GM19455 (cell line): ENCODE data around the gene ANO6.
"Not testable (repeated sequence)": the region's sequence is repeated elsewhere in the genome, so short reads cannot be mapped to it uniquely, and the experiment has no call there.

Source experiments
- ATAC-seq: cut with Tn5 transposase; IDR thresholded peaks from one replicate; pipeline ENCODE4 v1.9.1; 2021; ENCODE audit not compliant: unreplicated experiment

Gene ANO6

DNA sequence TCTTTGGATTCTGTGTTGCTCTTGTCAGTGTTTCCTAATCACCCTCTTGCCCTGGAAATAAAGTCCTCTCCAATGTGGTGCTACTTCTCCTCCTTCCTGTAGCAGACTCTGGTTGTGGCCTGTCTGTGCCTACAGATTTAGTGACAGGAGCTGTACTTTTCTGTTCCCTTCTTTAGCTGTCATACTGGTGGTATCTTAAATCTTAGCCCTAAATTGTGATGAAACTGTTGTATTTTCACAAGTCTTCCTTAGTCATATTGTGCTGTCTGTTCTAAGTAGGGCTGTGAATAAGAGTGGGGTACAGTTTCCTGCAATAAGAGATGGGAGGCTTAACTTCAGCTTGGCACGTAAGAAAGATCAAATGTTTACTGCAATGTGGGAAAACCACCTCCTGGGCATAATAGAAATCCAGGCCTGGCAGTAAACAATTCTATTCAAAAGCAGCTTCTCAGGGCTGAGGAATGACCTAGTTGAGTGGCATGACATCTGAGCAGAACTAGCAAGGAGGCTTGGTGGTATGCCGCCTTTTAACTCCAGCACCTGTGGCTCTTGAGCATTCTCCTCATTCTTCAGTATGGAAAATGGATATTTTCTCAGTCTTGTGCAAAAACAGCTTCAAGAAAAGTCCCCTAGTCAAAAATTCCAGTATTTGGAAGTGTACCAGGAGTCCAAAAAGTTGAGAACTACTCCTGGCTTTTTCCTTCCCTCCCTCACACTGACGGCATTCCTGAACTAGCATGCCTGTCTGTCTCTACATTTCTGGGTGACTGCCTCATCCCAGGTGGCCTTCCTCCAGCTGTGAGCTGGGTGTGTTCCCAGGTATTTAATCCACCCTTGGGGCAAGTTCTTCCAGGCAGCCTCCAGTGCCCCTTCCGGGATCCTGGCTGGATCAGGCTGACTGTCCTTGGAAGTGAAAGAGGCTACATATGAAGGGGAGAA lies 19.5 kb downstream of the ANO6 start:
- ATAC-seq: no peak

DNA sequence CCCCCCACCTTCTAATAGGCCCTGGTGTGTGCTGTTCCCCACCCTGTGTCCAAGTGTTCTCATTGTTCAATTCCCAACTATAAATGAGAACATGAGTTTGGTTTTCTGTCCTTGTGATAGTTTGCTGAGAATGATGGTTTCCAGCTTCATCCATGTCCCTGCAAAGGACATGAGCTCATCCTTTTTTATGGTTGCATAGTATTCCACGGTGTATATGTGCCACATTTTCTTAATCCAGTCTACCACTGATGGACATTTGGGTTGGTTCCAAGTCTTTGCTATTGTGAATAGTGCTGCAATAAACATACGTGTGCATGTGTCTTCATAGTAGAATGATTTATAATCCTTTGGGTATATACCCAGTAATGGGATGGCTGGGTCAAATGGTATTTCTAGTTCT lies 20.5 kb downstream of the ANO6 start:
- not testable (repeated sequence) for ATAC-seq

DNA sequence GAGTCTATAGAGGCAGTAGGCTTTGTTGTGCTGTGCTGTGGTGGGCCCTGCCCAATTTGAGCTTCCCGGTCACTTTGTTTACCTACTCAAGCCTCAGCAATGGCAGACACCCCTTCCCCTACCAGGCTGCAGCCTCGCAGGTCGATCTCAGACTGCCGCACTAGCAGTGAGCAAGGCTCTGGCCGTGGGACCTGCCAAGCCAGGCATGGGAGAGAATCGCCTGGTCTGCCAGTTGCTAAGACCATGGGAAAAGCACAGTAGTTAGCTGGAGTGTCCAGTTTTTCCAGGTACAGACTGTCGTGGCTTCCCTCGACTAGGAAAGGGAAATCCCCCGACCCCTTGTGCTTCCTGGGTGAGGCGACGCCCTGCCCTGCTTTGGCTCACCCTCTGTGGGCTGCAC lies 26.3 kb downstream of the ANO6 start:
- ATAC-seq: no peak

DNA sequence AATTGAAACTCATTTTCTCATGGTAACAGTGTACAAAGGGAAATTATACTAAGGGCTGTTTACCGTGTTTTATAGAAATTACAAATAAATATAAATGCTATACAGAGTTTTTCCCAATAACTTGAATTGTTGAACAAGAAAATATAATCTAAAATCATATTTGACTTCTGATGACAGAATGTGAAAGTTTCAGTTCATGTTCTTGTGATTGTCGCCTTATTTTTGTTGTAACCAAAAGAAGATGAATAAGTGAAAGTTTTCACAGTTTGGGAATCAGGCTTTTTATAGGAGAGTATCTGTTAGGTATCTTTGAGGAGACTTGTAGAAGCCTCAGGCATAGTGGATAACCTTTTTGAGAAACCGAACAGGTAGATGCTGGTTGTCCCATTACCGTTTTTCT lies 28.1 kb downstream of the ANO6 start:
- ATAC-seq: no peak

DNA sequence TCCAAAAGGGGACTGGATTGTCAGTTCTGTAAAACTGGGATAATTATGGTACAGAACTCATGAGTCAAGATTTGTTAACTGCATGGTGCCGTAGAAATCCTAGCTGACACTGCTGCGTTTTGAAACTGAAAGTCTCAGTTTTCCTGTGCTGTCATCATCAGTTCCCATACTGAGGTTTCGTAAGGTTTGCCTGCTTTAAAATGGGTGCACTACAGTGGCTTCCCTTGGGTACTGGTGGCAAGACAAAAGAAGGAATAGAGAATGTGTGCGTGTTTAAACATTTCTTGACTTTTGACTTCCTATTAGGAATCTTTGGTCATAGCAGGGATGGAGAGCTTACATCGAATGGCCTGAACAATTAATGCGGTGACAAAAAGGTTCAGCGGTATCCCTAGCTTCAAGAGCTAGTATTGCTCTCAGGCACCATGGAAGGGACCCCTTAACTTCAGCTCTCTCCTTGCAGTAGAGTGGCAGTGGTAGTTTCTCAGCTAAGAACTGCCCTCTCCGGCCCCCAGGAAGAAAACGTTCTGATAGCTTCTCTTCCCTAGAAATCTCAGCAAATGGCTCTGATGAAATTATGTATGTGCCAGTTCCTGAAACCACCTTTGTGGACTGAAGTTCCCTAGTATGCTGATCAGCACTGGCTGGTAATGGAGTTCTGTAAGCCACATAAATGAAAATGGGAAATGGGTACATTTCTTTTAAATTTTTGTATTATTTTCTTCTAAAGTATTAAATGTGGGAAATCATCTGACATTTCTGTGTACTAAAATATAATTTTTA lies 28.9 kb downstream of the ANO6 start:
- no peak for ATAC-seq

DNA sequence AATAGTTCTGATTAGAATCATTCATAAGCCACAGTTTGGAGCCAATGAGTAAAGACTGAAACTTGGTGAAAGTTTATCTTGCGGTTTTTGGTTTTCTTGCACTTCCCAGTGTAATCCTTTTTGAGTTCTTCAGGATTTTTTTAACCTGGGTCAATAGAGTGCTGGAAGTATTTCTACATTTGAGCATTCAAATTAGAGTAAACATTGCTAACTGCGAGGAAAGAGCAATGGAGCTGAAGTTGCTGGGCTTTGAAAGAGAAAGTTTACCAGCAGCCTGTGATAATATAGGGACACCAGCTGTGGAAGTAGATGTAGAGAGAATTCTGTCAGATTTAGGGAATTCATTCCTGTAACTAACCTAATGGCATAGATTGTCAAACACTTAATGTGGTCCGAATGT lies 30.3 kb downstream of the ANO6 start:
- no peak for ATAC-seq

DNA sequence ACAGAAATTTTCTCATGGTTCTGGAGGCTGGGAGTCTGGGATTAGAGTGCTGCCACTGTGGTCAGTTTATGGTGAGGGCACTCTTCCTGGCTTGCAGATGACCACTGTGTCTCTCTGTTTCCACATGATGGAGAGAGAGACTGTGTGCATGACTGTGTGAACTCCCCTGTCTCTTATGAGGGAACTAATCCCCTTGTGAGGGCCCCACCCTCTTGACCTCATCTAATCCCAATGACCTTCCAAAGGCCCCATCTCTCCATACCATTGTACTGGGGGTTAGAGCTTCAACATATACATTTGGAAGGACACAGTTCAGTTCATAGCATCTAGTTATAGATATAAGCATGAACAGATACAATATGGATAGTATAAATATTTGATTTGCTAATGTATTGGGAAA lies 31.7 kb downstream of the ANO6 start:
- ATAC-seq: no peak

DNA sequence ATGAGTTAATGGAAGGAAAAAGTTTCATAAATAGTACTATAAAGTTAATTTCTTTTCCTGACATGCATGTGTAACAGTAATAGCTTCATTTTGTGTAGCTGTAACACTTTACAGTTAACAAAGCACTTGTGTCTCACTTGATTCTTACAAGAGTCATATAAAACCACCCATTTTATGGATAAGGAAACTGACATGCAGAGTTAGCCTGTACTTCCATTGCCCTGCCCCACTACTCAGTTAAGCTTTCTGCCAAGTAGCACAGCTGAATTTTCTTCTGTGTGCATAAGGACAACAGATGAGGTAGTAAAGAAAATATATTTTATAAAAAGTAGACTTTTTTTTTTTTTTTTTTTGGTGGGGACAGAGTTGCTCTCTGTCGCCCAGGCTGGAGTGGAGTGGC lies 32.2 kb downstream of the ANO6 start:
- no peak for ATAC-seq

DNA sequence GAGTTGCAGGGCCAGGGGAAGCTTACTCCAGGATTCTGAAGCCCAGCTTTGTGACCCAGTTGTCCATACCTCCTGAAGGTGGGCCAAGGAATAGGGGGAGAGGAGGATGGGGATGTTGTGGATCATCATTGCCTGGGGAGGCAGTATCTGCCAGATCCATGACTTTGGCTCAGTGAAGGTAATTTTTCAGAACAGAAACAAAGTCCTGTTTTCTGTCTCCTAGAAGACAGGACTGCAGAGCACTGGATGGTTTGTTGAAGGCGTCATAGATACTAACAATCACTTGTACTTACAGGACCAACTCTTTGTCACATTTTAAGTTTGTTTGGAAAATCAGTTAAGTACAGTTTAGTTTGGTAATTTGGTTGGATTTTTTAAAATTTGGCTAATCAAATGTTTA lies 38.4 kb downstream of the ANO6 start:
- ATAC-seq: no peak

DNA sequence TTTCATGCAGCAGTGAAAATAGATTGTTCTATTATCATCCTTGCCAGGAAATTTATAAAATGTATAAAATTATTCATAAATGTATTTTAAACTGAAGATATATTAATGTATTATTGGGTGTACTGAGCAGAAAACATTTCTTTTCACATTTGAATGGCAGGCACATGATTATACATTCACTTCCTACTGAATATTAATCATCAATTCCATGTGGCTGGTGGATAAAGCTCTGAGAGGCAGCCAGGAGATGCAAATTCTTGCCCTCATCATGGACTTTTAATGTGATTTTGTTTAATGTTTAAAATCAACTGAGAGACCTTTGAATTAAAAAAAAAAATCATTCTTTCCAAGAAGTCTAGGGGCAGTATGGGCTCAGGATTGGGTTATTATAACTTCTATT lies 40.8 kb downstream of the ANO6 start:
- ATAC-seq: no peak

DNA sequence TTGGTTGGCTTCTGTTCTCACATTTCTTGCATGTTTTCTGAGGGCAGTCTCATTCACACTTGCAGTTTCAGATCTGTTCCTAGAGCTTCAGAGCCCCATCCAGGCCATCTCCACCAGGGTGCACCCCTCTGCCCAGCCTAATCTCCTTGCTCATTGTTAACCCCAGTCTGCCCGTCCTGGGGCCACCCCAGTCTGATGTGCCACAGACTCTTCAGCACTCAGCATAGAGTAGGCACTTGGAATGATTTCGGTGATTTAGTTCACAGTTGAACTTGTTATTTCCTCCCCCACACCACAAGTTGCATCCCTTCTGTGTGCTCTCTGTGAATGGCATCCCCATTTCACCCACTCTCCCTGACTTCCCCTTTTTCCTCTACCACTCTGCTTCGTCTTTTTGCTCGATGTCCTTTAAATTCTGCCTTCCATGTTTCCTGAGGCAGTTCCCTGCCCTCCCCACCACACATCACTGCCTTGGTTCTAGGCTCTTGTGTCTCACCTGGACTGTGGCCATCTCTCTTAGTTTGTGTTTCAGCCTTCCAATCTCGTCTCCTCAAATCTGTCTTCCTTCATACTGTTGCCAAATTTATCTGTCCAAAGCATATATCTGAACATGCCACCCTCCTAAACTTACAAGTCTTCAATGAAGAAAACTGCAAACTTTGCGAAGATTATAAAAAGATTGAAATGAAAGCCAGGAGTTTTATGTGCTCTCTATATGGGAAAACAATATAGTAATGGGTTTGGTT lies 41.5 kb downstream of the ANO6 start:
- peak; percentile 86 for ATAC-seq

DNA sequence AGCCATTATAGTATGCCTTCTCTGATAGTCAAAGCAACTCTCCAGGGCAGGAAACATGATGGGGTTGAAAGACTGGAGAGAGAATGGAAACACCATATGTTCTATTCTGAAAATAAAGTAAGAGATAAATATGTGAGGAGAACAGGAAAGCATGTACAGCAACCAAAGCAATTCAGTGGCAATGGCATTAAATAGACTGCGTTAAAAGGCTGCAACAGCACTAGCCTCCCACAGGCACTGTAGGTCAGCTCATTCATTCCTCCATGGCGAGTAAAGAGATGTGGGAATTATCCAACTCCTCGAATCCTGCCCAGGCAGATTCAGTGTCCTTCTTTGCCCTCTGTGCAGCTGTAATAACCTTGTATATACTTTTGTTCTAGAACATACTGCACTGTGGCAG lies 43.8 kb downstream of the ANO6 start:
- ATAC-seq: no peak

DNA sequence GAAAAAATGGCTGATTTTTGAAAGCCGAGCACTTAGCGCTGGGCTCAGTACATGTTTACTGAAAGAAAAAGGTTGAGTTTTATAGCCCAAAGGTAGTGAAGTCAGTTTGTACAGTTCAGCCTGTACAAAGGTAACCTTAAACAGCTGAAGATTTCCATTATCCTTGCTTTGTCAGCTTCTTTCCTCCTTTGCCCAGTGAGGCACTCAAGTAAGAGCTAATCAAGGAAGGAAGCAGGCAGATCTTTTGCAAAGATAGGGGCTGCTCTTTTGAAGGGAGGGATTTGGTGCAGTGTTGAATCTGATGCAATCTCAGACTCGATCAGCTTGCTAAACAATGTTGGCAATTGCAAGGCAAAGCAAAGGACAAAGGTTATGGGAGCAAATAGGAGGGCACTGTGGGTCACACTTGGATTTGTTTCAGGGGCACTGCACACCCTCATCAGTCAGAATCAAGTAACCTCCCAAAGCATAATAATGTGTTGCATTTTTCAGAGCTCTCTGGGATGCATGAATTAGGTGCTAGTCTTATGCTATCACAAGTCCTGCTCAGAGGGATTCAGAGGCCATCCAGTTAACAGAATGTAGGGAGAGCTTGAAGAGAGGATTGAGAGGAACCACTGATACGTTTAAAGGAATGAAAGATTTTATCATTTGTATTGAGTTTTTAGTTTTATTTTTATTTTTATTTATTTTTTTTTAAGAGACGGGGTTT lies 44.4 kb downstream of the ANO6 start:
- ATAC-seq: no peak

DNA sequence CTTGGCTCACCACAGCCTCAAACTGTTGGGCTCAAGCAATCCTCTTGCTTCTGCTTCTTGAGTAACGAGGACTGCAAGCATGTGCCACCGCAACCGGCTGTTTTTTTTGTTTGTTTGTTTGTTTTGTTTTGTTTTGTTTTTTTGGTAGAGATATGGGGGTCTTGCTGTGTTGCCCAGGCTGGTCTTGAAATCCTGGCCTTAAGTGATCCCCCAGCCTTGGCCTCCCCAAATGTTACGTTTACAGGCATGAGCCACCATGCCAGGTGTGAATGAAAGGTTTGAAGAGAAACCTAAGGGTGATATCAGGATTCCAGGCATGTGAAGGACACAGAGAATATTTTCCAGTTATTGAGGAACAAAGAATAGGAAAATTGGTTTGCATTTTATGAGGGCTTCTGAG lies 45.0 kb downstream of the ANO6 start:
- no peak for ATAC-seq

DNA sequence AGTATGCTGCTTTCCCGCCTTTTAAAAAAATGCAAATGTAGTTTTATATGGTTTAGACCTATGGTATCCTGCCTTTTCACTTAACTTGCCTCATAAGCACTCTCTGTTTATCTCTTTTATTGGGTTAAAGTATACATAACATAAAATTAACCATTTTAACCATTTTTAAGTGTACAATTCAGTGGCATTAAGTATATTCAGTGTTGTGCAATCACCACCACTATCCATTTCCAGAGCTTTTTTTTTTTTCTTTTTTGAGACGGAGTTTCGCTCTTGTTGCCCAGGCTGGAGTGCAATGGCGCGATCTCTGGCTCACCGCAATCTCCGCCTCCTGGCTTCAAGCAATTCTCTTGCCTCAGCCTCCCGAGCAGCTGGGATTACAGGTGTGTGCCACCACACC lies 46.3 kb downstream of the ANO6 start:
- ATAC-seq: not testable (repeated sequence)

DNA sequence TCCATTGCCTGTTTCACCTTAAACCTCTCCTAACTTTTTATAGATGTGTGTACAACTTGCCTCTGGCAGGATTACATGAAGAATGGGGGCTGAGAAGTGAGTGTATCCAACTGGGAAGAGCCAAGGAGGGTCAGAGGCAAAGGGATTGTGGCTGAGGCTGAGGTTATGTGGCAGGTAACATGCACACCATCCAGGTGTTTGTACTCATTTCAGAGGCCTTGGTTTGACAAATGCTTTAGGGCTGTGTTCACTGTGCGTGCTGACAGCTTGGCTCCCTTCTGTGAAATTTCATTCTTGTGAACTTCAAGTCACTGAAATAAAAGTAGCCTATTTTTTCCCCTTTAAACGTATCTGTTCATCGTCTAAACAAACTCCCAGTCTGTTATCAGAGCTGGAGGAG lies 47.7 kb downstream of the ANO6 start:
- ATAC-seq: no peak

DNA sequence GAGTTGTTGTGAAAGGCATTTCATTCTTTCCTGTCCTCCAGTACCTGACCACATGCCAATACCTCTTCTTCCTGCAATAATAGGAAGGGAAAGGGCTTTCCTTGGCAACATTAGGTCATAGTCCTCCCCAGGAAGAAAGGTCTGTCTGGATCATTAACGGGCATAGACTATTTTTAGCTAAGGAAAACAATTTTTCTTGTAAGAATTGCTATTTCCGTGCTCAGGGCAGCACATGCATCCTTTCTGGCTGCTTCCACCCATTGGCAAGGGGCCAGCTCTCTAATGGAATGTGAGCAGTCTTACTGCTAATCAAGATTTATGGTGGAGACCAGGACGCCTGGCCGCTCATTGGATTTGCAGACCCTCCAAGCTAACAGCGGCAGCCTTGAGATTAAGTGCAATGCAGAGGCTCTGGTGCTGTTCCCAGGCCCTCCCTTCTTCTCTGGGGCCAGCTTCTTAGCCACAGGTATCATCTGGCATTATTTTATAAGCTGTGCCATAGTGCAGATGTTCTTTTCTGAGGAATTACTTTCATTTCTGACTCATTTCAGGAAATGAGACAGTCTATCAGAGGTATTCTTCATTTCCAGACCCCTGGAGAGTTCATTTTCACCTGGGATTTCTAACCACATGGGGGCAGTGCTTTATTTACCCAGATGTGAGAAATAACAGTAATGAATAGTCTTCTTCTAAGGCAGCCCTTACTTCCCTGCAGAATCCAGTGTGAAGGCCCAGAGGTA lies 52.9 kb downstream of the ANO6 start:
- no peak for ATAC-seq

DNA sequence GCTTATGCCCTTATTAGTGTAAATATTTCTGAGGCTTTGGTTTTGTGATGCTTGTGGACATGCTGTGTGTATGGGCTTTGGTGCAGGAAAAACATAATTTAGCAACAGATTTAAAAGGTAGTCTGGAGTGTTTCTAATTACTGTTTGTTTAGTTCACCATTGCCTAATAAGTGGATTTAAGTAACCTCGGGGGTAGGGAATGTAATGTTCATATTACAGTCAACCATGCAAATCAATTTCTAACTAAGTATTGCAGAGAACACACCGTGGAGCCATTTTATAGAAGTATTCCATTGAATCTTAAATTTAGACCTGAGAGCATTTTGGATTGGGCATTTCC lies 53.5 kb downstream of the ANO6 start:
- ATAC-seq: no peak

DNA sequence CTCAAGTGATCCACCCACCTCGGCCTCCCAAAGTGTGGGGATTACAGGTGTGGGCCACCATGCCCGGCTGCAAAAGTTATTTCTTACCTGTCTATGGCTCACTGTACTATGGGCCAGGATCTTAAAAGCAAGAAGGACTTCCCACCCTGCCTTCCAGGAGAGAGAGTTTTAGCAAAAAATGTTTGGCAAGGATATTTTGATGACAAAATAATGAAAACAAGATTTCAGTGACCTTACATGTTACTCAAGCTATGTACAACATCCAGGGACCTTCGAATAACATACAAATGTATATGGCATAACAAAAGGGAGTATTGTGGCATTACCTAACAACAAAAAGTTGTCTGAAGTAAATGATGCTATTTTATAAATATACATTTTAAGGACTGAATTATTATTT lies 55.1 kb downstream of the ANO6 start:
- no peak for ATAC-seq

DNA sequence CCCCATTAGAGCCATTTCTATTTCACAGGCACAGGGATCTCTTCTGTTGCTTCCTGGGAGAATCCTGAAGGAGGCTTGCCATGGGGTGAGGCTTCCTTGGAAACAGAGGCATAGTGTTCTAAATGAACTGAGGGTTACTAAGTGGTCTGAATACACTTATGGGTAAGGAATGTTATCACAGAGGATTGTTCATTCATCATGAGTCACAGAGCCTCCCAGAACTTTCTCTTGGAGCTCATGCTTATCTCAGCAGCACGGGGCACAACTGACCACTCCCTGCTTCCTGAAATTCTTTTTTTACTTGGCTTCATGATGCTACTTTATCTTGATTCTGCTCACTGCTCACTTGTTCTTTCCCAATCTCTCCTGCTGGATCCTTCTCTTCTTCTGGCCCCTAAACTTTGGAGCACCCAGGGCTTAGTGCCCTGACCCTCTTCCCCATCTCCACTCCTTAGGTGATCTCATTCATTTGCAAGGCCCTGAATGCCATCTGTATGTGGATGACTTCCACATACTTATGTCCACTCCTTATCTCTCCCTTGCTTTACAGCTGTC lies 57.9 kb downstream of the ANO6 start:
- no peak for ATAC-seq
